Measurements from ENCODE around the gene FUT7.

FUT7 gene

DNA sequence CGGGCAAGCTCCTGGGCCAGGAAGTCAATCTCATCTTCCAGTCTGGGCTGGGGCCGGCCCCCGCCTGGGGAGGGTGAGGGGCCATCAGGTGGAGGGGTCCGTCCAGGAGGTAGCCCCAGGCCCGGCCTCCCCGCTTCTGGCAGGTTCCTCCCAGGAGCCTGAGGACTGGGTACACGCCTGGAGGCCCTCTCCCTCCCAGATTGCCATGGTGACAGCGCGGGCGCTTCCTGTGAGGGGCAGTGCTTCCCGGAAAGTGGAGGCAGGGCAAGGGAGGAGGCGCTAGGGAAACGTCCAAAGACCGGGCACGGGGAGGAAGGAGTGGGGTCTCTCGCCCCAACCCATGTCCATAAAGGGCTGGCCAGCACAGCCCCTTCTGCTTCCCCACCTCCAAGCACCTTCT is 9.2 kb upstream of the FUT7 start:
- TF ChIP-seq EZH2phosphoT487 (conservative IDR thresholded peaks at IDR 0.05; ENCODE audit: low read length), result no peak
- TF ChIP-seq, protein P1, sequence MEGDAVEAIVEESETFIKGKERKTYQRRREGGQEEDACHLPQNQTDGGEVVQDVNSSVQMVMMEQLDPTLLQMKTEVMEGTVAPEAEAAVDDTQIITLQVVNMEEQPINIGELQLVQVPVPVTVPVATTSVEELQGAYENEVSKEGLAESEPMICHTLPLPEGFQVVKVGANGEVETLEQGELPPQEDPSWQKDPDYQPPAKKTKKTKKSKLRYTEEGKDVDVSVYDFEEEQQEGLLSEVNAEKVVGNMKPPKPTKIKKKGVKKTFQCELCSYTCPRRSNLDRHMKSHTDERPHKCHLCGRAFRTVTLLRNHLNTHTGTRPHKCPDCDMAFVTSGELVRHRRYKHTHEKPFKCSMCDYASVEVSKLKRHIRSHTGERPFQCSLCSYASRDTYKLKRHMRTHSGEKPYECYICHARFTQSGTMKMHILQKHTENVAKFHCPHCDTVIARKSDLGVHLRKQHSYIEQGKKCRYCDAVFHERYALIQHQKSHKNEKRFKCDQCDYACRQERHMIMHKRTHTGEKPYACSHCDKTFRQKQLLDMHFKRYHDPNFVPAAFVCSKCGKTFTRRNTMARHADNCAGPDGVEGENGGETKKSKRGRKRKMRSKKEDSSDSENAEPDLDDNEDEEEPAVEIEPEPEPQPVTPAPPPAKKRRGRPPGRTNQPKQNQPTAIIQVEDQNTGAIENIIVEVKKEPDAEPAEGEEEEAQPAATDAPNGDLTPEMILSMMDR (IDR thresholded peaks at IDR 0.05; ENCODE audit: insufficient read depth, low read length, poor library complexity, severe bottlenecking), result no peak
- no peaks in the 10 kb centered on the region for H3K27me3 ChIP-seq (ENCODE audit: low read length)
- no peaks in the 10 kb centered on the region for H3K79me2 ChIP-seq (ENCODE audit: insufficient read depth, low read length)
- H3K4me2 ChIP-seq (ENCODE audit: low read depth, low read length, poor library complexity, severe bottlenecking), result no peak overlapping the region
- no peak overlapping the region for H2AFZ ChIP-seq (ENCODE audit: low read depth, low read length, severe bottlenecking)
- no peak overlapping the region for H3K9ac ChIP-seq (ENCODE audit: low read length)
- no peaks in the 10 kb centered on the region for H3F3A ChIP-seq (ENCODE audit: insufficient read depth)
- no peak overlapping the region for H3K27ac ChIP-seq (ENCODE audit: low read depth, low read length)
- no peaks in the 10 kb centered on the region for H3K9me2 ChIP-seq (replicated peaks; ENCODE audit: insufficient read depth, low read length)
- H3K9me3 ChIP-seq (ENCODE audit: insufficient read depth, low read length), result no peaks in the 10 kb centered on the region
- no peaks in the 10 kb centered on the region for H3K36me3 ChIP-seq (ENCODE audit: low read length)
- H3K4me3 ChIP-seq (ENCODE audit: insufficient read depth, low read length, poor library complexity, severe bottlenecking), result no peak overlapping the region
- H4K20me1 ChIP-seq (ENCODE audit: low read depth, low read length), result no peaks in the 10 kb centered on the region

DNA sequence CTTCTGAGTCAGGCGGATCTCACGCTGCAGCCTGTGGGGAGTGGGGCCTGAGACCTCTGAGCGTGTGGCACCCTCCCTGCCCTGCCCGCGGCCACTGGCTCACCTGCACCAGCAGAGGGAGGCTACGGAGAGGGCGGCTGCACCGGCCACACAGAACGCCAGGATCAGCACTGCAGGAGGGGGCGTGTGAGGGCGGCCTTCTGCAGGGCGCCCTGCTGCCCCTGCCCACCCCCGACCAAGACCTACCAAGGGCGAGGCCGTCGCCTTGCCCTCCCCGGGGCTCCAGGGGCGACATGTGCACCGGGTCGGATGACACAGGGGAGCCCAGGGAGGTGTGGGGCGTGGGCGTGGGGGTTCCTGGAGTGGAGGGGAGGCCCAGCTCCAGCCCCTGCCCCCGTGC is 8.7 kb upstream of the FUT7 start:
- H3K27ac ChIP-seq (ENCODE audit: low read depth, low read length), result no peak overlapping the region
- TF ChIP-seq EZH2phosphoT487 (conservative IDR thresholded peaks at IDR 0.05; ENCODE audit: low read length), result no peak
- TF ChIP-seq, protein P1 (IDR thresholded peaks at IDR 0.05; ENCODE audit: insufficient read depth, low read length, poor library complexity, severe bottlenecking), result no peak
- no peak overlapping the region for H2AFZ ChIP-seq (ENCODE audit: low read depth, low read length, severe bottlenecking)
- H3K9ac ChIP-seq (ENCODE audit: low read length), result no peak overlapping the region
- H3F3A ChIP-seq (ENCODE audit: insufficient read depth), result no peaks in the 10 kb centered on the region
- no peaks in the 10 kb centered on the region for H4K20me1 ChIP-seq (ENCODE audit: low read depth, low read length)
- no peaks in the 10 kb centered on the region for H3K27me3 ChIP-seq (ENCODE audit: low read length)
- no peaks in the 10 kb centered on the region for H3K79me2 ChIP-seq (ENCODE audit: insufficient read depth, low read length)
- no peak overlapping the region for H3K4me2 ChIP-seq (ENCODE audit: low read depth, low read length, poor library complexity, severe bottlenecking)
- no peaks in the 10 kb centered on the region for H3K9me3 ChIP-seq (ENCODE audit: insufficient read depth, low read length)
- H3K36me3 ChIP-seq (ENCODE audit: low read length), result no peaks in the 10 kb centered on the region
- no peaks in the 10 kb centered on the region for H3K9me2 ChIP-seq (replicated peaks; ENCODE audit: insufficient read depth, low read length)
- no peak overlapping the region for H3K4me3 ChIP-seq (ENCODE audit: insufficient read depth, low read length, poor library complexity, severe bottlenecking)

DNA sequence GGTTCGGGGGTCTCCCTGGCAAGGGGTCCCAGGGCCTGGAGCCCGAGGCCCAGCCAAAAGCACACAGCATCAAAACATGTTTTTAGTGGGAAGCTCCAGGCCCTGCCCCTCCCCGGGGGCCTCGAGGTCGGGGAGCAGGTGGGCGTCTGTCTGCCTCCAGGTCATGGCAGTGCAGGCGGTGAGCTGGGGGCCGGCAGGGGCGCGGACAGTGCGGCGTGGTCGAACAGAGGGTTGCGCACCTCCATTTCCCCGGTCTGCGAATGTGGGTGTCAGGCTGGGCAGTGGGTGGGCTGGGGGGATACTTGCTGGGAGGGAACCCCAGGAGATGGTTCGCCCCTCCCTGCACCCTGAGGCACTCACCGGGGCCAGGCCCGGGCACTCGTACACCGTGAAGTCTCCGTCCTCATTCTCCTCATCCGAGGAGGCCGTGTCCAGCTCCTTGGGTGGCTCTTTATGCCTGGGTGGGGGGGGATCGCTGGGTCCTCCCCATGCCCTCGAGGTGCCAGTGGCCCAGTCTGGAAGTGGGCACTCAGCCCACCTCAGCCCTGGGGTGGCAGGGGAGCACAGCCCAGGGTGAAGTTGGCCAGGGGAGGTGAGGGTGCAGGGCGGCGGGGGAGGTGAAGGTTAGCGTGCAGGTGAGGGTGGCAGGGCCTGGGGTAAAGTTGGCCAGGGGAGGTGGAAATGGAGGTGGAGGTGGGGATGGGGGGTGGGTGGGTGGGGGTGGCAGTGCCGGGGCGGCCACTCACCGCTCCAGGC is 7.9 kb upstream of the FUT7 start:
- Histone ChIP-seq H3K4me3 (ENCODE audit: insufficient read depth, low read length, poor library complexity, severe bottlenecking) (no peak overlapping the region), H3K9me3 (ENCODE audit: insufficient read depth, low read length) (no peaks in the 10 kb centered on the region), H3K36me3 (ENCODE audit: low read length) (no peaks in the 10 kb centered on the region), H4K20me1 (ENCODE audit: low read depth, low read length) (no peaks in the 10 kb centered on the region), H3K9me2 (replicated peaks; ENCODE audit: insufficient read depth, low read length) (no peaks in the 10 kb centered on the region), H3K9ac (ENCODE audit: low read length) (no peak overlapping the region), H2AFZ (ENCODE audit: low read depth, low read length, severe bottlenecking) (no peak overlapping the region), H3K79me2 (ENCODE audit: insufficient read depth, low read length) (no peaks in the 10 kb centered on the region), H3F3A (ENCODE audit: insufficient read depth) (no peaks in the 10 kb centered on the region), H3K4me2 (ENCODE audit: low read depth, low read length, poor library complexity, severe bottlenecking) (no peak overlapping the region), H3K27me3 (ENCODE audit: low read length) (no peaks in the 10 kb centered on the region), H3K27ac (ENCODE audit: low read depth, low read length) (no peak overlapping the region)
- TF ChIP-seq EZH2phosphoT487 (conservative IDR thresholded peaks at IDR 0.05; ENCODE audit: low read length), result no peak
- TF ChIP-seq, protein P1 (IDR thresholded peaks at IDR 0.05; ENCODE audit: insufficient read depth, low read length, poor library complexity, severe bottlenecking), result no peak

Data from SU-DHL-6 (cell line).